Cortex of kidney (tissue), 1 donor: ENCODE data around the gene LRCOL1.

ENCODE experiments used
- DNase-seq: peaks from one replicate; lab custom pipeline; 2025; lab: John Stamatoyannopoulos, UW

LRCOL1 gene

DNA sequence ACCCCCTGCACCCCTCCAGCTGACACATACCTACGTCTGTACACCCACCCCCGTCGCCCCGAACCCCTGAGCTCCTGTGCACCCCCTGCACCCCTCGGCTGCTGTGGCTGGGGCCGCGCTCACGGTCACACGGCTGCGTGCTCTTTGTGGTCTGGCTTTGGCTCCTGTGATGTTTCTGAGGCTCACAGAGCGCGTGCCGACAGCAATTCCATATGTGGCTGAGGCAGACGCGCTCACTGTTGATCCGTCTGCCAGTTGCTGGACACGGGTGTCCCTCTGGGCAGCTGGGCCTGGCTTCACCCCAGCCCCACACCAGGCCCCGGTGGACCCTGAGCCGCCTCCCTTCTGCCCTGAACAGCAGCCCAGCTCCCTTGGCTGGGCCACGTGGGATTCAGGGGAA is 46.5 kb downstream of the LRCOL1 start:
- DNase-seq = no peak

GRCh38 chr12:132562489-132563021 is 47.8 kb downstream of the LRCOL1 start:
- no peak for DNase-seq

DNA sequence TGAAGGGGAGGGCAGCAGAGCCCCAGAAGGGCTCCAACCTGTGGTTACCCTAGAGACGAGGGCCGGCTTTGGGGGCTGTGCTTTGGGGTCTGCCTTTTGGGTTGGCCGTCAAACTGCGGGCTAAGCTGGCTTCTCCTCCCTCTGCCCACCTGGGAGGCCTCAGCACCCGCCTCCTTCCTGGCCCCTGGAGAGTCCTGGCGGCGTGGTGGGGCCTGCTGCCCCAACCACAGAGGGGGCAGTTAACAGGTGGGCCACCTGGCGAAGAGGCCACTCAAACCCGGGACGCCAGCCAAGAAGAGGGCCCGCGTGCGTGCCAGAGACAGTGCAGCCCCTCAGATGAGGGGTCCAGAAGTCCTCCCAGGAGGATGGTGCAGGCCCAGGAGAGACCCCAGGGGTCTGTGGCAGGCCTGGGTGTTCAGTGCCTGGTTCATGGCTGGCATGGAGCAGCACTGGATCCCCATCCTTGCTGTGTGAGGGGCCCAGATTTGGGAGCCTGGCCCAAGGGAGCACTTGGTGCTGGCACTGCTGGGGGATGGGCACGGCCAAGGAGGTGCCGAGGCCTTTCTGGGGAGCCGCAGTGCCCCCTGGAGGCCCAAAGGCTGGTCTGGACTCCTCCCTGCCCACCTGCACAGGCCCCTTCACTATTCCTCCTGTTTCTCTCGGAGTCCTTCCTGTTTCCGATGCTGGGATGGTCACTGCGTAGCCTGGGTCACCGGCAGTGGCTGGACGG is 48.8 kb downstream of the LRCOL1 start:
- DNase-seq = no peak

DNA sequence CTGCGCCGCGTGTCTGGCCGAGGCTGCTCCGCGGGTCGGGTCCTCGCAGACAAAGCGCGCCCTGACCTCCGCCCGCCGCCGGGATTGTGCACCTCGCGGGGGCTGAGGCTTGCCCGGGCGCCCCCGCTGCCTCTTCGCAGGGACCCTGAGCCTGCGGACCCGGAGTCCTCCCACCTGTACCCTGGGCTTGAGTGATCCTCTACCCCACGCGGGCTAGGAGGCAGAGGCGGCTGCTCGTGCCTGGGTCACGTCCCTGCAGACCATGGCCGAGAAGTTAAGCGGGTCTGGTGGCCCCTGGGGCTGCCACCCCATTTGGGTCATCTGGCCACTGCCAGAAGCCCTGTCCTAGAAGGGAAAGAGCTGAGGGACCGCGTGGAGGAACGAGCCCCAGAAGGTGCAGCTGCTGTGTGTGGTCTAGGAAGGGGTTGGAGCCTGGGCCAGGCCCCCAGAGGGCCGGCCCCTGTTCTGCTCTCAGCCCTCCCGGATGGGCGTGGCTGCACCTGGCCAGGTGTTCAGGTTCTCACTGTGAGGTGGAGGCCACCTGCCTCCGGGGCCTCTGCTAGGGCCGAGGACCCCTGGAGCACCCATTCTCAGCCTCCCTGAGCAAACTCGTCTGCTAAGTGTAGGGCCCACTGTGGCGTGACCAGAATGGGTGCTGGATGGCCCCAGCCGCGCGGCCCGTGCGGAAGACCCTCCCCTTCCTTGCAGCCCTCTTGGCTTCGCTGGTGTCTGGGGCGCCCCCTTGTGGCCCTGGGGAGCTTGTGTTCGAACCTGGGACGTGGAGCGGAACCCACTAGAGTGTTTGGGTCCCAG is 49.6 kb downstream of the LRCOL1 start:
- no peak for DNase-seq

DNA sequence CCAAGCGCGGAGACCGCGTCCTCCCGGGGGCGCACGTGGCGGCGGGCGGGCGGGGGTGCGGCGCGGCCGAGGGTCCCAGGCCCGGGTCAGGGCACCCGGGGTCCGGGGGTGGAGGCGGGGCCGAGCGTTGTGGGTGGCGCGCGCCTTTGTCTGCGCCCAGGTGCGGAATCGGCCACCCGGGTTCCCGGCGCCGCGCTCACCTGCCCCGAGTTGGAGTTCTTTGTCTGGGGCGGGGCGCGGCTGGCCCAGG is 50.1 kb downstream of the LRCOL1 start:
- no peak for DNase-seq

DNA sequence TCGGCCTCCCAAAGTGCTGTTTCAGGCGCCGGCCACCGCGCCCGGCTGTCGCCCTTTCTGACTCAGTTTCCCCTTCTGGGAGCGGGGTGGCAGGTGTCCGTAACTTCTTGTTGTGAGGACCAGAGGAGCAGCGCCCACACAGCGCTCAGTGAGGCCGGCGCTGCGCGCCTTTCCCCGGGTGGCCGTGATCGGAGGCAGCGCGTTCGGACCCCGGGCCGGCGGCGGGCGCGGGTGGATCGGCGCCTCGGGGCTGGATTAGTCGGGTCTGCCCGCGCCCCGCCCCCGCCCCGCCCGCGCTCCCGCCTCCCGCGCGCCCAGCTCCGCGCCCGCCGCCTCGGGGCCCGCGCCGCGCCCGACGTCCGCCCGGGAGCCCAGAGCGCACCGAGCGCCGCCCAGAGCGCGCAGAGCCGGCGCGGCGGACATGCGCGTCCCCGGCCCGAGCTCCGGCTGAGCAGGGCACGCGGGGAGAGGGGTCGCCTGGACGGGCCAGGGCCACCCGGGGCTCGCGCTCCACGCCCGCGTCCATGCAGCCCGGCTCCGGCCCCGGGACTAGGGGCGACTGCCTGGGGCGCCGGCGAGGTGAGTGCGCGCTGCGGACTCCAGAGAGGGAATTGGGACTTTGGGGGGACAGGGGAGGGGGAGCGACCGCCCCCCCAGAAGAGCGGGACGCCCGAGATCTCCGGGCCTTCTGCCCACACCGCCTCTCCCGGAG is 50.6 kb downstream of the LRCOL1 start:
- no peak for DNase-seq

GRCh38 chr12:132558861-132559623 is 51.3 kb downstream of the LRCOL1 start:
- DNase-seq = no peak

GRCh38 chr12:132558042-132558856 is 52.1 kb downstream of the LRCOL1 start:
- DNase-seq = no peak

- no peak for DNase-seq
Measured at GRCh38 chr12:132557291-132558015, 52.9 kb downstream of the LRCOL1 start.

GRCh38 chr12:132556801-132557200 is 53.6 kb downstream of the LRCOL1 start:
- no peak for DNase-seq

DNA sequence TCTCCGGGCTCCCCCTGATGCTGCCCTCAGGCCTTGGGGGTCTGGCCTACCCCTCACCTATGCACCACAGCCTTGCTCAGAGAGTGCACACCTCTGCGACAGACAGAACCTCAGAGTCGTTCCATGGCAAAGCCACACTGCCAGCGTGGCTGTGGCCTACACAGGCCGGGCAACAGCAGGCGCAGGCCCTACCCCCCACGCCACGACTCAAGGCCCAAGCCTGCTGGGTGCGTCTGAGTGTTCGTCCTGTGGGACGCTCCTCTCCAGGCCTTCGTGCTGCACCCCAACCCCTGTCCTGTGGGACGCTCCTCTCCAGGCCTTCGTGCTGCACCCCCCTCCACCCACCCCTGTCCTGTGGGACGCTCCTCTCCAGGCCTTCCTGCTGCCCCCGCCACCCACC is 54.2 kb downstream of the LRCOL1 start:
- no peak for DNase-seq

- DNase-seq = no peak
Measured at GRCh38 chr12:132555686-132556085, 54.7 kb downstream of the LRCOL1 start.

DNA sequence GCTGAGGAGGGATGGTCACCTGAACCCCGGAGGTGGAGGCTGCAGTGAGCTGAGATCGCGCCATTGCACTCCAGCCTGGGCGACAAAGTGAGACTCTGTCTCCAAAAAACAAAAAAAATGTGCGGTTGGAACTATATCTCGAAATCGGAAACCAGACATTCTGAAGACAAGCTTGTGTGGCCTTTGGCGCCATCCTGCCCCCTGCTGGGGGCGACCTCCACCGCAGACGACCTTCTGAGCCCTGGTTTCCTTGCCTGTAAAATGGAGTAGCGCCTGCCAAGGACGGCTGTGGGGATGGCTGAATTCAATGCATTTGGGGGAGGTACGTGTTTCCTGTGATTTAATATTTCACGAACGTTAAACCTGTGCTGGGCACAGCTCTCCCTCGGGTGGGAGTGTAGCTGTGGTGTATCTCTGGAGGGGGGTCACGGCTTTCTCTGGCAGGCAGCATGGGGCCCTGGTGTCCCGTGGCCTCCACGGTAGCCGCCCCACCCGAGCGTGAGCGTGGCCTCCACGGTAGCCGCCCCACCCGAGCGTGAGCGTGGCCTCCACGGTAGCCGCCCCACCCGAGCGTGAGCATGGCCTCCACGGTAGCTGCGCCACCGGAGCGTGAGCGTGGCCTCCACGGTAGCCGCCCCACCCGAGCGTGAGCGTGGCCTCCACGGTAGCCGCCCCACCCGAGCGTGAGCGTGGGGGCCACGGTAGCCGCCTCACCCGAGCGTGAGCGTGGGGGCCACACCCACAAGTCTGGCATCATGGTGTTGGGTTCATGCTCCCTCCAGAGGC is 55.3 kb downstream of the LRCOL1 start:
- no peak for DNase-seq
